UCSD-AML1 (cell line): ENCODE results near the gene NCCRP1.

Experiments
- DNase-seq: peaks from one replicate; lab custom pipeline; 2025; ENCODE audit not compliant: unreplicated experiment; lab: John Stamatoyannopoulos, UW

The NCCRP1 gene

DNA sequence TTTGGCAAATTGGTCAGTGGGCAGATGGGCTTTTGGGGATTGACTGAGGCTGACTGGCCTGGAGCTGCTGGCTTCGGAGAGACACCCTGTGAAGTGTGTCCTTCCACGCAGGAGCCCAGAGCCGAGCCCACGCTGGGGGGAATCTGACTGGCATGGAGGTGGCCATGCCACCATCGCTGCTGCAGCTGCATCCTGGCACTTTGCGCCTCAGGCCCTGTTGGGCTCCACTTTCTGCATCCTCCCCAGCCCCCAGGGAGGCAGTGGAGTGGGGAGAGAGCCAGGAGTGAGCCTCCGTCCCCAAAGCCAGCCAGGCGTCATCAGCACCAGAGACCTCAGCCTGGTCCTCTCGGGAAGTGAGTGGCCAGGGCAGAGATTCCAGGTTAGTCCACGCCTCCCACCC, 17.0 kb upstream of the NCCRP1 start:
- DNase-seq, result no peak

DNA sequence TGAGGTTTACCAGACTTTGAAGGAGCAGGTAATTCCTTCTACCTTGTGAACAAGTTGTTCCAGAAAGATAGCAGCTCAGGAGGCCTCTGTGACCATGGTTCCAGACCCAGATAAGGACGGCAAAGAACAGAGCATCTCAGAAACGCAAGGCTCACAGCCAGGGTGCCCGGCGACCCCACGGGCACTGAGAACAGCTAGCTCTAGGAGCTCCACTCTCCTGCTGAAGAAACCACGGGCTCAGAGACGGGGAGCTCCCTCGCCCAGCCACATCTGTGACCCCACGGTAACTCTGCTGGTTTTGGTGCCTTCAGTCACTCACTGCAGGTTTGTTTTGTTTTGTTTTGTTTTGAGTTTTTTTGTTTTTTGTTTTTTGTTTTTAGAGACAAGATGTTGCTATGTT, 16.0 kb upstream of the NCCRP1 start:
- no peak for DNase-seq

DNA sequence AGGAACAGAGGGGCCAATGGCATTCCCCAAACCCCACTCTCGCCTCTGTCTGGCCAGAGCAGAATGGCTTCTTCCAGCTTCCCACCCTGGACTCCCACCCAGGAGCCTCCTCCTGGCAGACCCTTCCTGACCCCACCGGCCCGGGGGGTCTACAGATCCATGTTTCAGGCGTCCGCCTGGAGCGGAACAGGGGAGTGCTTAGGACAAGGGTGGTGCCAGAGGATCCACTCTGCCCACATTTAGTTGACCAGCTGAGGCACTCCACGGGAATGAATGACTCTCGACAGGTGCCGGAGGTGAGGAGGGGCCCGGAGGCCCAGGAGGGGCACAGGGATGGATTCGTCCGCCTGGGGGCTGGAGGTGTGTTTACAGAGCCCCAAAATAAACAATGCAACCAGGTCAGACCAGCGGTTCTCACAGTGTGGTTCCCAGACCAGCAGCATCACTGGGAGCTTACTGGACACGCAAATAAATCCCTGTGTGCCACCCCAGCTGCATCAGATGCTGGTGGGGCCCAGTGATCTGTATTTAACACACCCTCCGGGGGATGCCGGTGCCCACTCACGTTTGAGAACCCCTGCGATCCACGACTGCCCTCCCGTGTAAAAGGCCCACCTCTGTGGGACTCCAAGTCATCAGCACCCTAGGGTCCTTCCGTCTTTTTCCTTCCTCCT, 15.1 kb upstream of the NCCRP1 start:
- DNase-seq, result no peak

DNA sequence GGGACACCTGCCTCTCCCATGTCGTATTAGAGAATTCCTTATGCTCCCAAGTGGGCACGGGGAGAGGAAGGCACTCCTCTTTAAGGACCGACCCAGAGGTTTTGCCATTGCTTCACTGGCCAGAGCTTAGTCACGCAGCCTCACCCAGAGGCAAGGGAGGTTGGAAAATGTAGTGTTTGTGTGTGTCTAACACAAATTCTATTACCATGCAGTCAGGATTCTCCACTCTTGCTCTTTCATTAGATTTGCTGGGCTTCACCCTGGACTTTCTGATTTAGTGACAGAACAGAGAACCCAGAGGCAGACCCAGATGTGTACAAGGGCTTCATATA, 14.6 kb upstream of the NCCRP1 start:
- no peak for DNase-seq

DNA sequence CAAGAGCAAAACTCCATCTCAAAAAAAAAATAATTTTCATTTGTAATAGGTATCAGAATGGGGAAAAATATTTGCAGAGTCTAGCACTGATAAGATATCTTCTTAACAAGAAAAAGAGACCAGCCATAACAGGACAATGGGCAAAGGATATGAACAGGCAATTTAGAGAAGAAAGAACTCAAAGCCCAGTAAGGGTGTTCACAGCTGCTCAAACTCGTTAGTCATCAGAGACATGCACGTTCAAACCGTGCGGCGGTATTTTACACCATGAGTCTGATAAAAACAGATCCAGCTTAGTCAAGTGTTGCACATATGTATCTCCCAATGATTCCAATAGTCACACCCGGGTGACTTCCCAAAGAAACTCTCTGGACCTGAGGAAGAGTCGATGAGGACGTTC, 13.7 kb upstream of the NCCRP1 start:
- DNase-seq, result no peak

DNA sequence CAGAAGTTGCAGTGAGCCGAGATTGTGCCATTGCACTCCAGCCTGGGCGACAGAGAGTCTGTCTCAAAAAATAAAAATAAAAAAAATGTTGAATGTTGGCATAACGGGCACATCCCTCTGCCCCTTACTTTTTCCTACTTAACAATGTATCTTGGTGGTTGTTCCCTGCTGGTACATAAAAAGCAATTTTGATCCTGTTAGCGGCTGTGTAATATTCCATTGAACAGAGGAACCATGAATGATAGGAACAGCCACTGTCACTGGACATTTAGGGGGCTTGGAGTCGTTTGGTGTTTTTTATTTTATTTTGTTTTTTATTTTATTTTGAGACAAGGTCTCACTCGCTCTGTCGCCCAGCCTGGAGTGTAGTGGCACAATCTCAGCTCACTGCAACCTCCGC, 10.4 kb upstream of the NCCRP1 start:
- no peak for DNase-seq

DNA sequence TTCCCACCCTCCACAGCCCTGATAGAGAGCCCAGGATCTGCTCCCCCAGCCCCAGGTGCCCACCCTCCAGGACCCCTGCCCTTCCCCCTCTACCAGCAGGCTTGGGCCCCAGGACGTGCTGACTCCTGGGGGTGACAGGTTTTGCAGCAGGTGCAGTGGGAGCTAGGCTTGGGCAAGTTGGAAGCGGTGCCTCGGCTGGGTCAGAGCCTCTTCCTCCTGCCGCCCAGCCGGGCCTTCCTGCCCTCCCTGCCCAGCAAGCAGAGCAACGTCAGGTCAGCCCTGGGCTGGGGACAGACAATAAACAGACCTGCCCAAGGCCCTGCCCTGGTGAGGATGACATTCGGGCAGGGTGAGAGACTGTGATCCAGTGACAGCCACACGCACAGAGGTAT, 9.2 kb upstream of the NCCRP1 start:
- no peak for DNase-seq

DNA sequence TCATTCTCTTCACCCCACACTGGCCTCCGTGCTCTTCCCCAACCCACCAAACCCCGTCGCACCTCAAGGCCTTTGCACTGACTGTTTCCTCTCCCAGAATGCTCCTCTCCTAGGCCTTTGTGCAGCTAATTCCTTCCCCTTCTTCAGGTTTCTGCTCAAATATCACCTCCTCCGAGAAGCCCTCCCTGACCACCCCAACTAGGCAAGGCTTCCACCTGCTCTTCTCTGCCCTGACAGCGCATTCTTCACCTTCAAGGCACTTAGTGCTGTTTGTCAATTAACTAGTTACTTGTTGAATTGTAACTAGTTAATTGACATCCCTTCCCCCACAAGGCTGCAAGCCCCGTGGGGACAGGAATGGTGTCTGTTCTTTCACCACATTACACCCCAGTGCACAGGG, 7.8 kb upstream of the NCCRP1 start:
- no peak for DNase-seq

DNA sequence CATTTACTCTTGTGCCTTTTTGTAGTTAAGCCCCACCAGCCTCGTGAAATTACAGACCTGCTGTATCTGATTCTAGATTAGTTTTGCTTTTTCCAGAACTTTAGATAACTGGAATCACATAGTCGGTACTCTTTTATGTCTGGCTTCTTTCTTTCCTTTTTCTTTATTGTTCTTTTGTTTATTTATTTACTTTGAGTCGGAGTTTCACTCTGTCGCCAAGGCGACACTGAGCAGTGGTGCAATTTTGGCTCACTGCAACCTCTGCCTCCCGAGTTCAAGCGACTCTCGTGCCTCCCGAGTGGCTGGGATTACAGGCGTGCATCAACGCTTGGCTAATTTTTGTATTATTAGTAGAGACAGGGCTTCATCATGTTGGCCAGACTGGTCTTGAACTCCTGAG, 6.0 kb upstream of the NCCRP1 start:
- DNase-seq, result no peak

DNA sequence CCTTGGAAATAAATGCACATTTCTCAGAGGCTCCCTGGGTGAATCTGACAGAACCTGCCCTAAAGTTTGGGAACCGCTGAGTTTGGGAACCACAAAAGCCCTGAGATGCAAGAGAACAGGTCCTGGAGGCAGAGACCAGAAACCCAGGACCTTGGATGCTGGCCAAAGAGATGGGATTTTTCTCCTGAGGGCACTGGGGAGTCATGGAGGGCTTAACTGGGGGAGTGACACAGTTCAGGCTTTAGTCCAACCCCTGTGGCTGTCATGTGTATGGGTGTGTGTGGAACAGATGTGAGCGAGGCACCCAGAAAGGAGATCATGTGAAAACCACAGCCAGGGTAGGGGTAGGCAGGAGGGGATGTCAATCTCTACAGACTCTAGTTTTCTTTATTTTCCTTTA, 3.9 kb upstream of the NCCRP1 start:
- DNase-seq, result no peak

DNA sequence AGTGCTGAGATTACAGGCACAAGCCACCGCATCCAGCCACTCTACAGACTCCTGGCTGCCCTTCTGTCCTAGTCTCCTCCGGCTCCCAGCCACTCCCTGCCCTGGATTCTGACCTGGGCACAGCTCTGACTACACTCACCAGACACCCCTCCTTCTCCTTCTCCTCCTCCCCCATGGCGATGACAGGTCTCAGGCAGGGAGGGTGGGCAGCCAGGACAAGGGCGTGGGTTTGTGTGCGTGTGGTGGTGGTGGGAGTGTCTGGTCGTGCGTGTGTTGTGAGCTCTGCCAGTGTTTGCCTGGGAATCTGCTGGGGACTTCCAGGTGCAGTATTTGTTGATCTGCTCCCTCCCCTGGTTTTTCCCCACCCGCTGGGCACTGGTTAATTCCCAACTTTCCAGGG, 3.0 kb upstream of the NCCRP1 start:
- DNase-seq, result no peak

DNA sequence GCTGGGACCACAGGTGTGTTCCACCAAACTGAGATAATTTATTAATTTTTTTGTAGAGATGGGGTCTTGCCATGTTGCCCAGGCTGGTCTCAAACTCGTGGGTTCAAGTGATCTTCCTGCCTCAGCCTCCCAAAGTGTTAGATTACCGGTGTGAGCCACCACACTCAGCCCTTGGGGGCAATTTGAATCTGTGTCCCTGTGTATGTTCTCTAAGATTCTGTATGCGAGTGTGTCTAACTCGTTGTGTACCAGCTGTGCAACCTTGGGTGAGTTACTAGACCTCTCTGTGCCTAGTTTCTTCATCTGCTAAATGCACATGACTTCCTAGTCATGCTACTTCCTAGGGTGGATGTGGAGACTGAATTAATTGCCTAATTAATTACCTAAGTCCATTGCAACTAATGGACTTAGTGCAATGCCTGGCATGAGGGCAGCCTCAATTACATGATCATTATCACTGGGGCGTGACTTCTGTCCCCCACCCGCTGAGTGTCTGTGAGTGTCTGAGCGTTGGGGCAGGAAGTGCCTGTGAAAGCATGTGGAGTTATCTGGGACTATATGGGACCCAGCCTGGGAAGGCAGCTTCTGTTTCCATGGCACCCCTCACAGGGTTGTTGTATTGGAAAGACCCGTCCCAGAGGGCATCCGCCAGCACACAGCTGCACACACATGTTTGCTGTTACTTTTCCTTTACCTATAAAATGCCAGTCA, 1.8 kb upstream of the NCCRP1 start:
- DNase-seq, result no peak

DNA sequence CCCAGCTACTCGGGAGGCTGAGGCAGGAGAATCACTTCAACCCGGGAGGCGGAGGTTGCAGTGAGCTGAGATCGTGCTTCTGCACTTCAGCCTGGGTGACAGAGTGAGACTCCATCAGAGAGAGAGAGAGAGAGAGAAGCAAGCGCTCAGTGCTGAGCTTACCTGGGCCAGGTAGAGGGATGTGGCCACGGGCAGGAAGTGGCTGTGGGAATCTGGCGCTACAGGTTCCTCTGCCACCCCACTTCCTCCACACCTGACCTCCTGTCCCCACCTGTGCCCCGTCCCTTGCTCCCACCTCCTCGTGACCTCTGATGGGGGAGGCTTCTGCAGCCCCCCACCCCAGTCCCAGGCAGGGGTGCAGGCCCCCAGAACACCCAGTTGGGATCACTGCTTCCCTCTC, 1.0 kb upstream of the NCCRP1 start:
- no peak for DNase-seq

DNA sequence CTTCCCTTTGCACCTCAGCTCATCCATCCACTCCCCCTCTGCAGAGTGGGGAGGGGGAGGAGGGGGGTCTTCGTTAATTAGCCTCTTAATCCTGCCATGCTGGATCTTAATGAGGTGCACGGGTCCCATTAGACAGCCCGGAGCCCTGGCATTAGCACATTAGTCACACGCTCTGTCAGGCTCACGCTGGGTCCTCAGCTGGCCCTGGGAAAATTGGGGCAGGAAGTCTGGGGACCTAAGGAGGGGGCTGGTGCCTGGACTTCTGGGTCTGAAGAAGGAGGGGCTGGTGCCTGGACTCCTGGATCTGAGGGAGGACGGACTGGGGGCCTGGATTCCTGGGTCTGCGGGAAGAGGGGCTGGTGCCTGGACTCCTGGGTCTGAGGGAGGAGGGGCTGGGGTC, 444 bp upstream of the NCCRP1 start:
- DNase-seq, result no peak

DNA sequence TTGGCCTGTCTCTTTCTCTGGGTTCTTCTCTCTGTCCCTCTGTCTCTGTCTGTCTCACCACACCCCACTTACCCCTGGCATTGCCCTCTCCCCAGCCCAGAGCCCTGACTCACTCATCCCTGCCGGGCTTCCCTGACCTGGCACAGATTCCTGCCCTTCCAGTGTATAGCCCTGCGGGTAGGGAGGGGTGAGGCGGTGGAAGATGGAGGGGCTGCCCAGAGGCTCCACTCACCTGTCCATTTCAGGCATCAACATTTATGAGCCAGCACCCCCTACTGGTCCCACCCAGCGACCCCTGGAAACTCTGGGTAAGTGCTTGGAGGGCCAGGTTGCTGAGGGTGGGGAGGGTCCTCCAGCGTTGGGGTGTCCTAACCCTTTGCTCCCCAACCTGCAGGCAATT, 1.0 kb downstream of the NCCRP1 start:
- no peak for DNase-seq

DNA sequence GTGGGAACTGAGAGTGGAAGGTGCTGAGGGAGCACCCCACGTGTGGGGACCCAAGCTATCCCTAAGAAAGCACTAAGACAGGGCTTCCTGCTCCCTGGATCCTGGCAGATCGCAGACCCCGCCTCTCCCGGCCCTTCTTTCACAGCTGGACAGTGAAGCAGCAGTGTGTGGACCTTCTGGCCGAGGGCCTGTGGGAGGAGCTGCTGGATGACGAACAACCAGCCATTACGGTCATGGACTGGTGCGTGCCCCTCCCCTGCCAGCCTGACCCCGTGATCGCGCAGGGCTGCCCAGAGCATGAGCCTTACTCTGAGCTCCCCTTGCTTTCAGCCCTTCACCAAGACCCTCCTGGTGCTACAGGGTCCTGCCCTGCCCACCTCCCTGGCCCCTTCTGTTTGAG, 2.3 kb downstream of the NCCRP1 start:
- no peak for DNase-seq

DNA sequence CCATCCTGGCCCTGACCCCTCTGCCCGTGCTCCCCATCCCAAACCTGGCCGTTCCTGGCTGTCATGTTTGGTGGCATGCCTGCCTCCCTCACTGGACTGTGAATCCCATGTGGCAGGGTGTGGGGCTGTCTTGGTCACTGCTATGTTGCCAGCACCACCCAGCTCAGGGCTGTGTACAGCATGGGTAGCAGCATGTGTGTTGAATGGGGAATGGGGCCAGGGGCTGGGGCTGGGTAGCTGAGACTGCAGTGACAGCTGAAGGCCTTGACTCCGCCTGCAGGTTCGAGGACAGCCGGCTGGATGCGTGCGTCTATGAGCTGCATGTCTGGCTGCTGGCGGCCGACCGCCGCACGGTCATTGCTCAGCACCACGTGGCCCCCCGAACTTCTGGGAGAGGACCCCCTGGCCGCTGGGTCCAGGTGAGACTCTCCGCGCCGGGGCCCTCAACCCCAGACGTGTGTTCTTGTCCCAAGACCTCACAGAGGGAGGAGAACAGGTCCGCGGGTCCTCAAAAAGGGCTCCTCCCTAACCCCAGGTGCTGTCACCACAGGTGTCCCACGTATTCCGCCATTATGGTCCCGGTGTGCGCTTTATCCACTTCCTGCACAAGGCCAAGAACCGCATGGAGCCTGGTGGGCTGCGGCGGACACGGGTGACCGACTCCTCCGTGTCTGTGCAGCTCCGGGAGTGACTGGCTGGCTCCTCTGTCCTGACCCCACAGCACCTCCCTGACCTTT, 3.5 kb downstream of the NCCRP1 start:
- DNase-seq, result no peak

DNA sequence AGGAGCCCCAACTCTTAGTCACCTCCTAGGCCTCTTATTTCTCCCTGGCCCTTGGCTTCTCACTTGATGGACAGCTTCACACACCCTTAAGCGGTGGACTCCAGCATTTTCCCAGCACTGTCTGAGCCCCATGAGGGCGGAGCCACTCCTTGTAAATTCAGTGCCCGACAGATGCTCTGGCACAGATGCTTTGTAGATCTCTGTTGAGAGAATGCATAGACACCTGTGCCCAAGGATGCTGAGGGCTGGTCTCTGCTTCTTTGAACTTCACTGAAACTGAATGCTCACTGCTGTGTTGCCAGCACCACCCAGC, 4.0 kb downstream of the NCCRP1 start:
- no peak for DNase-seq

DNA sequence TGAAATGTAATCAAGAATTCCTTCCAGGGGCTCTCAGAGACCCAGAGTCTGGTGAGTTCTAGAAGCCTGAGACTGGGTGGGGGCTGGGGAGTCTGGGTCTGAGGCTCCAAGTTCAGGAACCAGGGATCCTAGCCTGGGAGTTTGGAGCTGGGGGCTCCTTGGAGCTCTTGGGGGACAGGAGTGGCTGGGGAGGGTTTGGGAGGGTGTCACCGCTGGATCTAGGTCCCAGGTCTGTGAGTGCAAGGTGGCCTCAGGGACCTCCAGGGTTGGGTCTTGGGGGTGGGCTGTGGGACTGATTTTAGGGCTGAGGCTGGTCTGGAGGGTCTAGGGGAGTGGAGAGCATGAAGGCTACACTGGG, 6.2 kb downstream of the NCCRP1 start:
- DNase-seq, result no peak

DNA sequence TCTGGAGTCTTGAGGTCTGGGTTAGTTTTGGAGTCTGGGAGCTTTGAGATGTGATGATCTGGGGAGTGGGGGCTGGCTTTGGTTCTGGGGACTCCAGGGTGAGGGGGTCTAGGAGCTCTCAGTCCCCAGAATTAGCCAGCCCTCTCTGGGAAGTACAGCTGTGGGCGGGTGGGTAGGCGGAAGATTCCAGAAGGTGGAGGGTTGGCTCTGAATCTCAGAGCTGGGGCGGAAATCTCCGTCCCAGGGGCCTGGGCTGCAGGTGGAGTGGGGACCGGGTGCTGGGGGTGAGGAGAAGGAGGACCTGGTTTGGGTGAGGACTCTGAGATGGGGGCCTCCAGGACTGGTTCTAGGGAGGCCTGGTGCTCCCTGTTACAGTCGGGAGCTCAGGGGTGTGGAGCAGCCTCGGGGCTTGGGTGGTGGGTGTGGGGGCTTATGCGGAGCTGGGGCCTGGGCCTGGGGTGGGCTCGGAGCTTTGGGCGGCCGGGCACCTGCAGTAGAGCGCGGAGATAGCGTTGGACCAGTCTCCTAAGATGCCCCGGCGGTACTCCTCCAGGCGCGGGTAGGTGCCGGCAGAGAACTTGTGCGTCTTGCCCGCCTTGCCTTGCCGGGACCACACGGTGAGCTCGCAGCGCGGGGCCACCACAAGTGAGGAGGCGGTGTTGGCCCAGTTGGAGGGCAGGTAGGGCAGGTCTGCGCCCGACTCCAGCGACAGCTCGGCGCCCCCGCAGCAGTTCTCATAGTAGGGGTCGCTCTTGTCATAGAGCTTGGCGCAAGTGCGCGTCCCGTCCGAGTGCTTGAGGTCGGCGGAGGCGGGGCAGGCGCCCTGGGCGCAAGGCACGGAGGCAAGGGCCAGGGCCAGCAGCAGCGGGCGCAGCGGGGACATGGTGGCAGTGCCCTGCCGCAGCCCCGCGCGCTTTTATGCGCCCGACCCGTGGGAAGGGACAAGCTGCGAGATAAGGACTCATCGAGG, 6.9 kb downstream of the NCCRP1 start, which contains the start of gene SYCN:
Gene SYCN (minus strand): TSS at position 892 of the 970 bp plus-strand sequence. CDS start 9 bp downstream, at position 883.
- DNase-seq, result no peak

DNA sequence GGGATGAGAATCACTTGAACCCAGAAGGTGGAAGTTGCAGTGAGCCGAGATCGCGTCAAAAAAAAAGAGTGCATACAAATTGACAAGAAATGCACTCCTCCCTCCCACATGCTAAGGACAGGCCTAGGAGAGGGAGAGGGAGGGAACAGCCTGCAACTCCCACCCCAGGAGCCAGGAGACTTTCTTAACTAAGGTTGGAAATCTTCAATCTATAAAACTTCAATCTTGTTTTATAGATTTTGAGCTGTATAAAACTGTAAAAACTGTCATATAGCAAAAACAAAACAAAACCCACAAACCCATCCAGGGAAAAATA, 8.6 kb downstream of the NCCRP1 start:
- no peak for DNase-seq

DNA sequence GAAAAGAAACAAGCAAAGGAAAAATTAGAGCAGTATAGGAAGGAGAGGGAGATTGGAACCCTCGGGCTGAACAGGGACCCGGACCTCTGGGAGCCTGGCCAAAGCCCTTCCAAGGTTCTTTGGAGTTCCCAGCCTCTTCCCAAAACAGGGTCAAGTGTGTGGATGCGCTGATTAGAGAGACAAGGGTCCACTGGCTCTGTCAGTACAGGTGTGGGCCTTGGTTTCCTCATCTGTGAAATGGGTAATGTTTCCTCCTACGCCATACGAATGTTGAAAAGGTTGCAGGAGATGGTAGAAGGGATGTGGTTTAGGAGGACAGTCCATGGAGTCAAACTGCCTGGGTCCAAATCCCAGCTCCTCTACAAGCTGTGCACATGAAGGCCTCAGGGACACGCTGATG, 9.4 kb downstream of the NCCRP1 start:
- DNase-seq, result no peak
